Testis (tissue), 2 donors: ENCODE results near the gene VCAM1.

Experiments
- CTCF ChIP-seq, 3 experiments: fragments of 450-650 bp in 2 of 3; fragments of 200-600 bp in 1 of 3; sonication (generic) in 1 of 3; IDR thresholded peaks; one replicate each; pipeline ENCODE4 v1.5.1; 2016 to 2019; ENCODE audit warnings: antibody characterized with exemption in 3 of 3, mild to moderate bottlenecking in 2 of 3, moderate library complexity in 1 of 3
- POLR2A ChIP-seq: fragments of 450-650 bp; IDR thresholded peaks from one replicate; pipeline ENCODE4 v1.6.1; 2017; ENCODE audit warnings: antibody characterized with exemption, mild to moderate bottlenecking, moderate library complexity

- TF ChIP-seq CTCF (IDR thresholded peaks at IDR 0.05) (no peak), POLR2A (no peak)
Observed at GRCh38 chr1:100699744-100700143, 19.8 kb upstream of the VCAM1 start.
